ENCODE measurements around the gene GALNT16.

GRCh38 chr14:69240527-69241173 lies 19.3 kb upstream of the GALNT16 start:
- TF ChIP-seq CTCF (conservative IDR thresholded peaks at IDR 0.05; ENCODE audit: low read length): no peak
- no peak for TF ChIP-seq EZH2phosphoT487 (IDR thresholded peaks at IDR 0.05; ENCODE audit: borderline replicate concordance)

Measured in Loucy (cell line).